Activated CD8-positive, alpha-beta T cell treated with anti-CD3 and anti-CD28 coated beads, Interleukin-2, amount 10 ng/mL, durations not matched to agents 7 days and 5 days (primary cell): Measurements from ENCODE around the gene VSTM2B. TPM values are rescaled to one million over a fixed set of nuclear protein-coding genes. Genes with fewer than 3 reads are reported as not detected.

Experiments used
- ATAC-seq: fragments of 150-1000 bp; cut with Tn5 transposase; one replicate; pipeline ENCODE4 v1.10.0; 2021; ENCODE audit warnings: moderate library complexity
- CTCF ChIA-PET: fragments of 350-600 bp; sonication (Branson Sonifier 250); formaldehyde crosslinking; loops from one replicate; lab custom pipeline; 2021; ENCODE audit warnings: antibody characterized with exemption; lab: Charles Lee
- POLR2A ChIA-PET: fragments of 350-600 bp; sonication (Branson Sonifier 250); formaldehyde crosslinking; loops from one replicate; lab custom pipeline; 2021; ENCODE audit warnings: antibody characterized with exemption; lab: Charles Lee
- DNase-seq: peaks from one replicate; pipeline ENCODE4 v3.0.0-alpha.2; 2020
- H3K27ac Mint-ChIP-seq: one replicate; pipeline ENCODE4 v1.8.0; 2021; ENCODE audit warnings: mild to moderate bottlenecking, mixed read lengths
- H3K27me3 Mint-ChIP-seq: one replicate; pipeline ENCODE4 v1.8.0; 2021; ENCODE audit warnings: low read depth, mixed read lengths
- H3K36me3 Mint-ChIP-seq: one replicate; pipeline ENCODE4 v1.8.0; 2021; ENCODE audit warnings: low read depth, mixed read lengths
- H3K4me1 Mint-ChIP-seq: one replicate; pipeline ENCODE4 v1.8.0; 2021; ENCODE audit warnings: low read depth, mixed read lengths
- H3K4me3 Mint-ChIP-seq: one replicate; pipeline ENCODE4 v1.8.0; 2021; ENCODE audit warnings: mild to moderate bottlenecking, mixed read lengths
- H3K9me3 Mint-ChIP-seq: one replicate; pipeline ENCODE4 v1.8.0; 2022; ENCODE audit warnings: mixed read lengths; ENCODE audit not compliant: insufficient read depth
- total RNA-seq, 2 experiments: library from RNA; stranded (reverse); gene quantifications; one replicate each; pipeline ENCODE4 v1.2.3, GENCODE V29; 2021

VSTM2B gene
- total RNA-seq, 2 experiments from 2014 or later = not detected

- no peak overlapping the region for H3K27ac Mint-ChIP-seq
- ChIA-PET POLR2A (no interaction called here), CTCF (no interaction called here)
- no peak overlapping the region for H3K4me3 Mint-ChIP-seq
- DNase-seq = no peak
- peaks cover 4% of the 10 kb centered on the region for H3K27me3 Mint-ChIP-seq
- H3K9me3 Mint-ChIP-seq = peaks cover 11% of the 10 kb centered on the region
- ATAC-seq = no peak
- no peaks in the 10 kb centered on the region for H3K36me3 Mint-ChIP-seq
- H3K4me1 Mint-ChIP-seq = peaks cover 3% of the 10 kb centered on the region
Measured at GRCh38 chr19:29560313-29561075, 34.7 kb downstream of the VSTM2B start.

DNA sequence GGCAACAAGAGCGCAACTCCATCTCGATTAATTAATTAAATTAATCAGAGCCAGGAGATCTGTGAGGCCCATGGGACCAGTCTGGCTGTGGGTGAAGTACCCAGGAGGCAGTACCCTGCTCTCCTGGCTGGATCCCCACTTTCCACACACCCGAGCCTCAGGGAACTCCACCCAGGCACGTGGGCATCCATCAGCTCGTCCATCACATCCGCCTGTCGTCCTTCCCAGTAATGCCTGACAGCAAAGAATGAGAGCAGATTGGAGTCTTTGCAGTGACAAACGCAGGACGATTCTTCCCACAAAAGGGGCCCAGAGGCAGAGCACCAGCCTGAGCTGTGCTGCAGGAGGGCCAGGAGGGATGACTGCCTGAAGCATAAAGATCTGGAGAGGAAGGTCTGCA is 35.8 kb downstream of the VSTM2B start:
- Mint-ChIP-seq H3K4me3 (no peak overlapping the region), H3K27me3 (peaks cover 4% of the 10 kb centered on the region), H3K27ac (no peak overlapping the region), H3K9me3 (peaks cover 11% of the 10 kb centered on the region), H3K36me3 (no peaks in the 10 kb centered on the region), H3K4me1 (peaks cover 3% of the 10 kb centered on the region)
- no peak for ATAC-seq
- ChIA-PET POLR2A (no interaction called here), CTCF (no interaction called here)
- DNase-seq = no peak

DNA sequence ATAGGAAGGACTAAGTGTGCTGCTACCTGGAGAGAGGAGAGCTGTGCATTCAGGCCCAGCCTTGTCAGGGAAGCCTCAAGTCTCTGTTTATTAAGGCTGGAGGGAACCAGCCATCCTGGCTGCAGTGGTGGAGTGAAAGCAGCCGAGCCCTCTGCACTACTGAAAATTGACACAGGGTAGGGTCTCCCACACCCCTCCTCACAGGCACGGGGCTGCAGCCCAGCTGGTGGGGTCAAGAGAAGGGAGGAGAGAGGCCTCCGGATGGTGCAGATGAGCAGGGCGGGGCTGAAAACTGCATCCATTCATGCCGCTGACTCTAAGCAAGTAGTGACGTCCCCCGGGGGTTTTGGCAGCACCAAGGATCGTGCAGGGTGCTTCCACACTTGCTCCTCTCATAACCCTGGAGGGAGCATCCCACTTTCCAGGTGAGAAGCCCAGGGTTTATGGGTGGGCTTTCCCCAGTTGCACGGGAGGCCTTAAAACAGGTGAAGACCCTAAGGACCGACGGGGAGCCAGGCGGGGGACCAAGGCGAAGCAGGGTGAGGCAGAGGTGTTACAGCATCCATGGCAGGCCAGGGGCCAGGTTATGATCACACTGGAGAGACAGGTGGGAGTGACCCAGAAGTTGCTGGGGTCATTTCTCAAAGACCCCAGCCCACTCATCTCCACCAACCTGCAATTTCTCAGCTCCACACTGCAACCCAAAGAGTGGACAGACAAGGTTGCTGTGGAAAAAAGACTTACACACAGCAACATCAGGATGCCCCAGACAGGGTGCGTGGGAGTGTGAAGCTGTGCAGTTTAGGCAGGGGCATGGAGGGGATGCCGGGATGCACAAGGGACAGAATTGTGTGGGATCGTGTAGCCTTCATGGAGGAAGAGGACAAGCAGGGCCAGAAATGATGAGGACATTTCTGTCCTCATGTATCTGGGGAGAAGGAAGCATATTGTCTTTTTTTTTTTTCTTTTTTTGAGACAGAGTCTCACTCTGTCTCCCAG is 36.8 kb downstream of the VSTM2B start:
- CTCF ChIA-PET = no interaction called here

GRCh38 chr19:29563486-29564101 is 37.8 kb downstream of the VSTM2B start:
- no peak for DNase-seq
- no peak for ATAC-seq
- no peak overlapping the region for H3K27ac Mint-ChIP-seq
- no peak overlapping the region for H3K4me3 Mint-ChIP-seq
- ChIA-PET POLR2A (no interaction called here), CTCF (no interaction called here)
- peaks cover 4% of the 10 kb centered on the region for H3K27me3 Mint-ChIP-seq
- H3K4me1 Mint-ChIP-seq = peaks cover 3% of the 10 kb centered on the region
- peaks cover 8% of the 10 kb centered on the region for H3K9me3 Mint-ChIP-seq
- no peaks in the 10 kb centered on the region for H3K36me3 Mint-ChIP-seq

More for the DNA sequence above, 36.8 kb downstream of the VSTM2B start:
- Mint-ChIP-seq H3K27me3 (peaks cover 4% of the 10 kb centered on the region), H3K36me3 (no peaks in the 10 kb centered on the region), H3K4me3 (no peak overlapping the region), H3K9me3 (peaks cover 11% of the 10 kb centered on the region), H3K4me1 (peaks cover 3% of the 10 kb centered on the region), H3K27ac (no peak overlapping the region)
- no peak for DNase-seq
- ATAC-seq = no peak
- POLR2A ChIA-PET = no interaction called here

- ATAC-seq (no peak), DNase-seq (no peak)
- CTCF ChIA-PET = no interaction called here
- Mint-ChIP-seq H3K27me3 (peaks cover 4% of the 10 kb centered on the region), H3K36me3 (no peaks in the 10 kb centered on the region), H3K9me3 (peaks cover 8% of the 10 kb centered on the region), H3K4me1 (peaks cover 3% of the 10 kb centered on the region), H3K27ac (no peak overlapping the region), H3K4me3 (no peak overlapping the region)
- POLR2A ChIA-PET = no interaction called here
Measured at GRCh38 chr19:29564574-29565005, 38.8 kb downstream of the VSTM2B start.

DNA sequence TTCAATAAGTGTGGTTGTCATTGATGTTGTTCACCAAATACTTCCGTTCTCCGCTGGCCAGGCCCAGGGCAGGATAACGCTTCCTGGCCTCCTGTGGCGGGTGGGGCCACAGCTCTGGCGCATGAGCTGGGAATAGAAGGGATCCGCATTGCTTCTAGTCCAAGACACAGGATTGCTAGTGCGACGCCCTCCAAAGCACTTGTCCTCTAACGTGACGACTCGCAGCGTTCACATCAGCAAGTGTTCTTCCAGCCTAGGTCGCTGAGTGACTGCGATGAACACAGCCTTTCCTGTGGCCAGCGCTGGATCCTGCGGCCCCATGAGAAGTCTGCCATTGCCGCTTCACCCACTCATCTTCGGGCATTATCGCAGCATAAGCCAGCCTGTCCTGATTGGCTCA is 39.4 kb downstream of the VSTM2B start:
- CTCF ChIA-PET = no interaction called here
- Mint-ChIP-seq H3K4me3 (no peak overlapping the region), H3K4me1 (peaks cover 3% of the 10 kb centered on the region), H3K27ac (no peak overlapping the region), H3K36me3 (no peaks in the 10 kb centered on the region), H3K9me3 (peaks cover 2% of the 10 kb centered on the region), H3K27me3 (peaks cover 4% of the 10 kb centered on the region)
- no peak for DNase-seq
- no peak for ATAC-seq
- POLR2A ChIA-PET = no interaction called here

GRCh38 chr19:29566496-29567054 is 40.8 kb downstream of the VSTM2B start:
- ATAC-seq (no peak), DNase-seq (no peak)
- Mint-ChIP-seq H3K9me3 (no peaks in the 10 kb centered on the region), H3K27me3 (peaks cover 4% of the 10 kb centered on the region), H3K36me3 (no peaks in the 10 kb centered on the region), H3K27ac (no peak overlapping the region), H3K4me3 (no peak overlapping the region), H3K4me1 (peaks cover 3% of the 10 kb centered on the region)
- ChIA-PET POLR2A (no interaction called here), CTCF (no interaction called here)

GRCh38 chr19:29567366-29567915 is 41.6 kb downstream of the VSTM2B start:
- H3K9me3 Mint-ChIP-seq = no peaks in the 10 kb centered on the region
- H3K27me3 Mint-ChIP-seq = peaks cover 8% of the 10 kb centered on the region
- H3K4me3 Mint-ChIP-seq = no peak overlapping the region
- H3K36me3 Mint-ChIP-seq = no peaks in the 10 kb centered on the region
- ATAC-seq (no peak), DNase-seq (no peak)
- CTCF ChIA-PET = no interaction called here
- POLR2A ChIA-PET = no interaction called here
- no peak overlapping the region for H3K27ac Mint-ChIP-seq
- peaks cover 3% of the 10 kb centered on the region for H3K4me1 Mint-ChIP-seq

GRCh38 chr19:29568036-29569025 is 42.5 kb downstream of the VSTM2B start:
- CTCF ChIA-PET = no interaction called here
- POLR2A ChIA-PET = no interaction called here
- no peak for DNase-seq
- no peaks in the 10 kb centered on the region for H3K36me3 Mint-ChIP-seq
- no peak overlapping the region for H3K27ac Mint-ChIP-seq
- H3K4me1 Mint-ChIP-seq = peaks cover 3% of the 10 kb centered on the region
- no peak overlapping the region for H3K4me3 Mint-ChIP-seq
- H3K9me3 Mint-ChIP-seq = no peaks in the 10 kb centered on the region
- H3K27me3 Mint-ChIP-seq = peaks cover 11% of the 10 kb centered on the region
- no peak for ATAC-seq

DNA sequence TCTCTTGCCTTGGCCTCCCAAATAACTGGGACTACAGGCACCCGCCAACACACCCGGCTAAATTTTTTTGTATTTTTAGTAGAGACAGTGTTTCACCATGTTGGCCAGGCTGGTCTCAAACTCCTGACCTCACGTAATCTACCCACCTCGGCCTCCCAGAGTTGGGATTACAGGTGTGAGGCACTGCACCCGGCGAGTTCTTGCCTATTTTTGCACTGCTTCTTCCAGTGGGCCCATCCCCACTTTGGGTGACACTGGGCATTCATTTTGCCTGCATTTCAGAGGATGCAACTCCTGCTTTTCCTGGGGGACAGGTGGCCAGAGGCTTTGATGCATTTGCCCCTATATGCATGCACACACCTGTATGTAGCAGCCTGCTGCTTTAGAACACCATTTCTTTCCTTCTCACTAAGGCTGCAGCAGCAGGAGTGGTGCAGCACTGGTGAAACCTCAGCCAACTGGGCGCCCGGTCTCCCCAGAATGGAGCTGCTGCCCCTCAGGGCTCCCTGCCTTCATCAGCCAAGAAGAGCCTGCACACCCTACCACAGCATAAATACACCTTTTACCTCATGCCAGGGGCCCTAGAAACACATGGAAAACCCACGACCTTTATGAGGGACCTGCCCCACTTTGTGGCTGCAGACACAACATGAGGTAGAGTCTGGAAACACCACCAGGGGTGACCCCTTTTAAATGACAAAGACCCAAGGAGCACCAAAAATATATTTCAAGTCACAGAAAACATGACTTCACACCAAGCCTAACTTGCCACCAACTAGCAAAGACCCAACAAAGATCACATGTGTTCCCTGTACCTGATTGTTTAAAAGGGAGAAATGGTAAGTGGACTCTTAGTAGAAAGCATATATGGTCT is 43.5 kb downstream of the VSTM2B start:
- no peak overlapping the region for H3K4me3 Mint-ChIP-seq
- ATAC-seq = no peak
- DNase-seq = no peak
- H3K4me1 Mint-ChIP-seq = peaks cover 3% of the 10 kb centered on the region
- H3K27me3 Mint-ChIP-seq = peaks cover 15% of the 10 kb centered on the region
- H3K36me3 Mint-ChIP-seq = no peaks in the 10 kb centered on the region
- POLR2A ChIA-PET = no interaction called here
- H3K9me3 Mint-ChIP-seq = no peaks in the 10 kb centered on the region
- no peak overlapping the region for H3K27ac Mint-ChIP-seq
- CTCF ChIA-PET = no interaction called here
